Upper lobe of right lung (tissue), 1 donor: ENCODE measurements around the gene GTPBP1. TPM values are rescaled to one million over a fixed set of nuclear protein-coding genes. Genes with fewer than 3 reads are reported as not detected.

Source experiments
- ATAC-seq: fragments of 200-7000 bp; cut with Tn5 transposase; one replicate; pipeline ENCODE4 v1.9.1; 2020; ENCODE audit warnings: mild to moderate bottlenecking, moderate library complexity
- DNase-seq: peaks from one replicate; pipeline ENCODE4 v3.0.0-alpha.2; 2020
- H3K27ac ChIP-seq: fragments of 200-600 bp; one replicate; pipeline ENCODE4 v1.8.0; 2022
- H3K27me3 ChIP-seq: fragments of 200-600 bp; one replicate; pipeline ENCODE4 v1.8.0; 2022; ENCODE audit warnings: mild to moderate bottlenecking
- H3K36me3 ChIP-seq: fragments of 200-600 bp; one replicate; pipeline ENCODE4 v1.8.0; 2022
- H3K4me1 ChIP-seq: fragments of 200-600 bp; one replicate; pipeline ENCODE4 v1.8.0; 2022
- H3K4me3 ChIP-seq: fragments of 200-600 bp; one replicate; pipeline ENCODE4 v1.8.0; 2022; ENCODE audit warnings: mild to moderate bottlenecking
- H3K9me3 ChIP-seq: fragments of 200-600 bp; one replicate; pipeline ENCODE4 v1.8.0; 2022
- intact Hi-C: fragments of 100-400 bp; cut with DNase I; formaldehyde crosslinking; loops from one replicate; pipeline ENCODE4 v1.11.0; 2022
- total RNA-seq: library from RNA; stranded (reverse); fragmentation: NEBNext Ultra II Directional; extraction: Animal tissue kit (Norgen Biotek cat#: 25700); gene quantifications from one replicate; pipeline ENCODE4 v1.2.1, GENCODE V29; 2021
- TF ChIP-seq, protein P1 (sequence below): fragments of 200-600 bp; IDR thresholded peaks from one replicate; pipeline ENCODE4 v1.8.0; 2022; ENCODE audit warnings: antibody characterized with exemption
- donor health status: DM: no; HTN: yes; CAD: no; lungs with severe emphysema.

The GTPBP1 gene
- total RNA-seq, 1 donor from 2014 or later, result 72.5 TPM

DNA sequence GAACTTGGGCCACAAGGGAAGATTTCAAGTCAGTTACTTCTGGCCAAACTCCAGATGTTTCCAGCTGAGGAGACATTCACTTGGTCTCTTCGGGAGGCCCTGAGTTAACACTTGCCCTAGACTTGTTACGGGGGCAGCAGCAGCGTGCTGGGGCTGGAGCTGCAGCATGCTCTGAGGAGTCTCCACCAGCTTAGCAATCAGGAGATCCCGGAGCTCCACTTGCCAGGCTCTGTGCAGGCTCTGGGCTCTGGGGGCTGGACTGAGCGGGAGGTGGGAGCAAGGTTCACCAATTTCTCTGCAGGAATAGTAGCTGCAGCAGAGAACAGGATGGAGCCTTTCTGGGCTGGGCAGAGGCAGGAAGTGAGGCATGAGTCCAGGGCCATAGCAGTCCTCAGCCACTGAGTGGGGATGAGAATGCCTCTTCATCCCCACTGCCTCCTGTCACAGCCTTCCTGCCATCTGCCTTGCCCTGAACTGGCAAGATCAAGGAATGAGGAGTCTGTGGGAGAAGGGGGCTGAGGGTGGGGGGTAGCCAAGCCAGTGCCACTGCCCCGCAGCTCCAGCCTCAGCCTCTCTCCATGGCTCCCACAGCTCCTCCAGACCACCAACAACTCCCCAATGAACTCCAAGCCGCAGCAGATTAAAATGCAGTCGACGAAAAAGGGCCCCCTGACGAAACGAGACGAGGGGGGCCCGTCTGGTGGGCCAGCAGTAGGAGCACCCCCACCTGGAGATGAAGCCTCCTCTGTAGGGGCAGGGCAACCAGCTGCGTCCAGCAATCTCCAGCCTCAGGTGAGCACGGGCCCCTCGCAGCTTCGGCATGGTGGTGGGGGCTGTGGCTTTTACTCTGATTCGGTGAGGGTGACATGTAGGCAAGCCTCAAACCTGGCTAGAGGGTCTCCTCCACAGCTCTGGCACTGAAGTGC lies 23.4 kb downstream of the GTPBP1 start:
- TF ChIP-seq, protein P1, sequence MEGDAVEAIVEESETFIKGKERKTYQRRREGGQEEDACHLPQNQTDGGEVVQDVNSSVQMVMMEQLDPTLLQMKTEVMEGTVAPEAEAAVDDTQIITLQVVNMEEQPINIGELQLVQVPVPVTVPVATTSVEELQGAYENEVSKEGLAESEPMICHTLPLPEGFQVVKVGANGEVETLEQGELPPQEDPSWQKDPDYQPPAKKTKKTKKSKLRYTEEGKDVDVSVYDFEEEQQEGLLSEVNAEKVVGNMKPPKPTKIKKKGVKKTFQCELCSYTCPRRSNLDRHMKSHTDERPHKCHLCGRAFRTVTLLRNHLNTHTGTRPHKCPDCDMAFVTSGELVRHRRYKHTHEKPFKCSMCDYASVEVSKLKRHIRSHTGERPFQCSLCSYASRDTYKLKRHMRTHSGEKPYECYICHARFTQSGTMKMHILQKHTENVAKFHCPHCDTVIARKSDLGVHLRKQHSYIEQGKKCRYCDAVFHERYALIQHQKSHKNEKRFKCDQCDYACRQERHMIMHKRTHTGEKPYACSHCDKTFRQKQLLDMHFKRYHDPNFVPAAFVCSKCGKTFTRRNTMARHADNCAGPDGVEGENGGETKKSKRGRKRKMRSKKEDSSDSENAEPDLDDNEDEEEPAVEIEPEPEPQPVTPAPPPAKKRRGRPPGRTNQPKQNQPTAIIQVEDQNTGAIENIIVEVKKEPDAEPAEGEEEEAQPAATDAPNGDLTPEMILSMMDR, result no peak
- no peak for ATAC-seq
- no peak for DNase-seq
- Histone ChIP-seq H3K27ac (no peak overlapping the region), H3K4me1 (peaks cover 9% of the 10 kb centered on the region), H3K27me3 (no peaks in the 10 kb centered on the region), H3K9me3 (no peaks in the 10 kb centered on the region), H3K36me3 (peaks cover 79% of the 10 kb centered on the region), H3K4me3 (no peak overlapping the region)
- intact Hi-C loops, result no loop called here

DNA sequence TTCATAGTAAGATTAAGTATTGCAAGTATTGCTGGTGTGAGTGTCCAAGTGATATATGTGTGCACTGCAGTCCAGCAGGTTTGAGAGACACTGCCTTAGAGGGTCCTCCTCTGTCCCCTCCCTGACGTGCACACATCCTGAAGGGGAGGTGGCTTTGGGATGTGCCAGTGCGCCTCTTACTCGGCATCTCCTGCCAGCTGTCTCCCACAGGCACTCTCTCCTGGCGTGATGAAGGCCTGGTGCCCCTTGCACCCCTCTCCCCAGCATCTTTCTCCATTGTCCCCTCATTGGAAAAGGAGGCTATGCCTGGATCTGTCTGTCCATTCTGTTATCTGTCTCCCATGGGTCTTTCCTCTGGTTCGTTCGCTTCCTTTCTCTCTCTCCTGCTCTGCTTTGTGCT lies 24.2 kb downstream of the GTPBP1 start:
- intact Hi-C loops, result no loop called here
- Histone ChIP-seq H3K27ac (no peak overlapping the region), H3K4me3 (no peak overlapping the region), H3K36me3 (peaks cover 71% of the 10 kb centered on the region), H3K4me1 (peaks cover 14% of the 10 kb centered on the region), H3K9me3 (no peaks in the 10 kb centered on the region), H3K27me3 (no peaks in the 10 kb centered on the region)
- DNase-seq (no peak), ATAC-seq (no peak)
- TF ChIP-seq, protein P1, result no peak

GRCh38 chr22:38730411-38730871 lies 24.7 kb downstream of the GTPBP1 start:
- no peaks in the 10 kb centered on the region for H3K27me3 ChIP-seq
- peak; percentile 54 for DNase-seq
- H3K9me3 ChIP-seq, result no peaks in the 10 kb centered on the region
- TF ChIP-seq, protein P1, result no peak
- no peak for ATAC-seq
- no peak overlapping the region for H3K27ac ChIP-seq
- peaks cover 14% of the 10 kb centered on the region for H3K4me1 ChIP-seq
- peaks cover 70% of the 10 kb centered on the region for H3K36me3 ChIP-seq
- intact Hi-C loops, result no loop called here
- H3K4me3 ChIP-seq, result no peak overlapping the region

DNA sequence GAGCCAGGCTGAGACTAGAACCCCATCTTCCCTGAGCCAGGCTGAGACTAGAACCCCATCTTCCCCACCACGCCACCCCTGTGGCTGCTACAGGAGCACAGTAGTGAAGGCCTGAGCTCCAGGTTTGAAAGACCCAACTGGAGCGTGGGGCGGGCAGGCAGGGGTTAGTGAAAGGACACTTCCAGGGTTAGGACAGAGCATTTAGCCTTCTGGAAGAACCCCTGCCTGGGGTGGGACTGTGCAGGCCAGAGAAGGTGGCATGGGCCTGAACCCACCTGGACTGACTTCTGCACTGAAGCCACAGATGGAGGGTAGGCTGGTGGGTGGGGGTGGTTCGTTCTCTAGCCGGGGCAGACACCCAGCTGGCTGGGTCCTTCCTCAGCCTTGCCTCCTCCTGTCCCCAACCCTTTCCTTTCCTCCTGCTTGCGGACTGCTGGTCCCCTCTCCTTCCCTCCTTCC lies 26.0 kb downstream of the GTPBP1 start:
- no peaks in the 10 kb centered on the region for H3K27me3 ChIP-seq
- no peaks in the 10 kb centered on the region for H3K9me3 ChIP-seq
- peaks cover 14% of the 10 kb centered on the region for H3K4me1 ChIP-seq
- H3K4me3 ChIP-seq, result no peak overlapping the region
- peaks cover 70% of the 10 kb centered on the region for H3K36me3 ChIP-seq
- peak; percentile 61 for DNase-seq
- H3K27ac ChIP-seq, result no peak overlapping the region
- TF ChIP-seq, protein P1, result no peak
- intact Hi-C loops, result no loop called here
- no peak for ATAC-seq

DNA sequence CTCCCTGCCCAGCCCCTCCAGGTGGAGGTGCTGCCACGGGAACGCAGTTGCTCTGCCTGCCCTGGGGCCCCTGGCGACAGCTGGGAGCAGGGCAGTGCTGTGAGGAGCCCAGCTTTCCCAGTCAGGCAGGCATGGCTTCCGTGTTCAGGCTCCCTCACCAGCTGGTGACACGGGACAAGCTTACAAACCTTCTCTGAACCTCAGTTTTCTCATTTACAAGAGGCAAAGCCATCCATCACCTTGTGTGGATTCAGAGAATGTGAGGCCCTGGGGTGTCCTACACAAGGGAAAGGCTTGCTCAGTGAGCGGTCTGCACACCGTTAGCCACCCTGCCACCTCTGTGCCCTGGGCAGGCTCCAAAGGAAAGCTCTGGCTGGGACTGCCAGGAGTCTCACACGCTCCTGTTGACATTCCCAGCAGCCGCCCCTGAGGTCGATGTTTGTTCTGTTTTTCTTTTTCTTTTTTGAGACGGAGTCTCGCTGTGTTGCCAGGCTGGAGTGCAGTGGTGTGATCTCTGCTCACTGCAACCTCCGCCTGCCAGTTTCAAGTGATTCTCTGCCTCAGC lies 26.6 kb downstream of the GTPBP1 start:
- intact Hi-C loops, result no loop called here

More for the DNA sequence above, 26.6 kb downstream of the GTPBP1 start:
- peak; percentile 59 for DNase-seq
- ATAC-seq, result no peak
- TF ChIP-seq, protein P1, result no peak
- no peaks in the 10 kb centered on the region for H3K27me3 ChIP-seq
- H3K36me3 ChIP-seq, result peaks cover 70% of the 10 kb centered on the region
- H3K4me3 ChIP-seq, result no peak overlapping the region
- H3K9me3 ChIP-seq, result no peaks in the 10 kb centered on the region
- H3K27ac ChIP-seq, result peak overlapping the region; percentile 1
- H3K4me1 ChIP-seq, result peaks cover 14% of the 10 kb centered on the region
